GM23248 (cell line): ENCODE measurements around the gene CA5B.

ENCODE experiments used
- EZH2 ChIP-seq: fragments of 200-600 bp; sonication (generic); IDR thresholded peaks from 2 replicates; pipeline ENCODE4 v1.6.1; 2018; ENCODE audit warnings: antibody characterized with exemption, mild to moderate bottlenecking; ENCODE audit not compliant: insufficient read depth, poor library complexity, severe bottlenecking
- EZH2phosphoT487 ChIP-seq: fragments of 200-600 bp; sonication (generic); IDR thresholded peaks from 2 replicates; pipeline ENCODE4 v1.6.1; 2018; ENCODE audit warnings: antibody characterized with exemption, moderate library complexity, mild to moderate bottlenecking, low read depth; ENCODE audit not compliant: insufficient read depth

GRCh38 chrX:15737959-15738902, at the start of gene CA5B:
- TF ChIP-seq EZH2 (no peak), EZH2phosphoT487 (no peak)
